Neural progenitor cell (in vitro differentiated cells): ENCODE results near the gene AOC1.
"Not testable (repeated sequence)": the region's sequence is repeated elsewhere in the genome, so short reads cannot be mapped to it uniquely, and the experiment has no call there.

Experiments used
- EZH2 ChIP-seq: fragments of 200-600 bp; sonication (generic); IDR thresholded peaks from 2 replicates; pipeline ENCODE4 v1.6.1; 2017; ENCODE audit warnings: antibody characterized with exemption, mild to moderate bottlenecking, moderate library complexity
- EZH2phosphoT487 ChIP-seq: fragments of 200-600 bp; sonication (generic); IDR thresholded peaks from 2 replicates; pipeline ENCODE4 v1.6.1; 2017; ENCODE audit warnings: antibody characterized with exemption
- TF ChIP-seq, protein P1 (sequence below): fragments of 200-600 bp; sonication (generic); IDR thresholded peaks from 2 replicates; pipeline ENCODE4 v1.5.1; 2017; ENCODE audit warnings: antibody characterized with exemption, mild to moderate bottlenecking

DNA sequence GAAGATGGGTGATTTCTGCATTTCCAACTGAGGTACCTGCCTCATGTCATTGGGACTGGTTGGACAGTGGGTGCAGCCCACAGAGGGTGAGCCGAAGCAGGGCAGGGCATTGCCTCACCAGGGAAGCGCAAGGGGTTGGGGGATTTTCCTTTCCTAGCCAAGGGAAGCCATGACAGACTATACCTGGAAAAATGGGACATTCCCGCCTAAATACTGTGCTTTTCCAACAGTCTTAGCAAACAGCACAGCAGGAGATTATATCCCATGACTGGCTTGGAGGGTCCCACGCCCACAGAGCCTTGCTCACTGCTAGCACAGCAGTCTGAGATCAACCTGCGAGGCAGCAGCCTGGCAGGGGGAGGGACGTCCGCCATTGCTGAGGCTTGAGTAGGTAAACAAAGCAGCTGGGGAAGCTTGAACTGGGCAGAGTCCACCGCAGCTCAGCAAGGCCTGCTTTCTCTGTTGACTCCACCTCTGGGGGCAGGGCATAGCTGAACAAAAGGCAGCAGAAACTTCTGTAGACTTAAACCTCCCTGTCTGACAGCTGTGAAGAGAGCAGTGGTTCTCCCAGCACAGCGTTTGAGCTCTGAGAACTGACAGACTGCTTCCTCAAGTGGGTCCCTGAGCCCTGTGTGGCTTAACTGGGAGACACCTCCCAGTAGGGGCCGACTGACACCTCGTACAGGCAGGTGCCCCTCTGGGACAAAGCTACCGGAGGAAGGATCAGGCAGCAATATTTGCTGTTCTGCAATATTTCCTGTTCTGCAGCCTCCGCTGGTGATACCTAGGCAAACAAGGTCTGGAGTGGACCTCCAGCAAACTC is 44.5 kb upstream of the AOC1 start:
- TF ChIP-seq, protein P1, sequence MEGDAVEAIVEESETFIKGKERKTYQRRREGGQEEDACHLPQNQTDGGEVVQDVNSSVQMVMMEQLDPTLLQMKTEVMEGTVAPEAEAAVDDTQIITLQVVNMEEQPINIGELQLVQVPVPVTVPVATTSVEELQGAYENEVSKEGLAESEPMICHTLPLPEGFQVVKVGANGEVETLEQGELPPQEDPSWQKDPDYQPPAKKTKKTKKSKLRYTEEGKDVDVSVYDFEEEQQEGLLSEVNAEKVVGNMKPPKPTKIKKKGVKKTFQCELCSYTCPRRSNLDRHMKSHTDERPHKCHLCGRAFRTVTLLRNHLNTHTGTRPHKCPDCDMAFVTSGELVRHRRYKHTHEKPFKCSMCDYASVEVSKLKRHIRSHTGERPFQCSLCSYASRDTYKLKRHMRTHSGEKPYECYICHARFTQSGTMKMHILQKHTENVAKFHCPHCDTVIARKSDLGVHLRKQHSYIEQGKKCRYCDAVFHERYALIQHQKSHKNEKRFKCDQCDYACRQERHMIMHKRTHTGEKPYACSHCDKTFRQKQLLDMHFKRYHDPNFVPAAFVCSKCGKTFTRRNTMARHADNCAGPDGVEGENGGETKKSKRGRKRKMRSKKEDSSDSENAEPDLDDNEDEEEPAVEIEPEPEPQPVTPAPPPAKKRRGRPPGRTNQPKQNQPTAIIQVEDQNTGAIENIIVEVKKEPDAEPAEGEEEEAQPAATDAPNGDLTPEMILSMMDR = not testable (repeated sequence)
- TF ChIP-seq EZH2, EZH2phosphoT487: not testable (repeated sequence)
